KMS-11 (cell line): ENCODE results near the gene HHATL.

Experiments used
- H2AFZ ChIP-seq: fragments of 200-600 bp; sonication (generic); 2 replicates; pipeline ENCODE4 v1.6.1; 2016; ENCODE audit warnings: antibody characterized with exemption, mixed run types, low read depth
- H3K27ac ChIP-seq: fragments of 200-600 bp; sonication (generic); 2 replicates; pipeline ENCODE4 v1.6.1; 2016; ENCODE audit warnings: mild to moderate bottlenecking, mixed run types
- H3K27me3 ChIP-seq: fragments of 200-600 bp; sonication (generic); 2 replicates; pipeline ENCODE4 v1.6.1; 2017; ENCODE audit warnings: mild to moderate bottlenecking, low read depth, mixed run types, moderate library complexity; ENCODE audit not compliant: insufficient read depth
- H3K36me3 ChIP-seq: fragments of 200-600 bp; sonication (generic); 2 replicates; pipeline ENCODE4 v1.6.1; 2017; ENCODE audit warnings: mild to moderate bottlenecking, mixed run types; ENCODE audit not compliant: insufficient read depth
- H3K4me1 ChIP-seq: fragments of 200-600 bp; sonication (generic); 2 replicates; pipeline ENCODE4 v1.6.1; 2016; ENCODE audit warnings: mild to moderate bottlenecking, low read depth, mixed run types; ENCODE audit not compliant: poor library complexity, severe bottlenecking
- H3K4me2 ChIP-seq: fragments of 200-600 bp; sonication (generic); 2 replicates; pipeline ENCODE4 v1.7.0; 2016; ENCODE audit warnings: mild to moderate bottlenecking, mixed run types
- H3K4me3 ChIP-seq: fragments of 200-600 bp; sonication (generic); IDR thresholded peaks from 2 replicates; pipeline ENCODE4 v1.6.1; 2017; ENCODE audit warnings: low read depth, low read length, mixed read lengths; ENCODE audit not compliant: insufficient read depth
- H3K79me2 ChIP-seq: fragments of 200-600 bp; sonication (generic); 2 replicates; pipeline ENCODE4 v1.6.1; 2016; ENCODE audit warnings: low read depth, mixed run types; ENCODE audit not compliant: insufficient read depth
- H3K9ac ChIP-seq: fragments of 200-600 bp; sonication (generic); 2 replicates; pipeline ENCODE4 v1.6.1; 2016; ENCODE audit warnings: mild to moderate bottlenecking, mixed run types
- H4K20me1 ChIP-seq: fragments of 200-600 bp; sonication (generic); 2 replicates; pipeline ENCODE4 v1.6.1; 2016; ENCODE audit warnings: mild to moderate bottlenecking, mixed run types; ENCODE audit not compliant: insufficient read depth
- CTCF ChIP-seq: fragments of 200-600 bp; sonication (generic); conservative IDR thresholded peaks from 2 replicates; pipeline ENCODE4 v1.6.1; 2017; ENCODE audit warnings: low read depth, mild to moderate bottlenecking, antibody characterized with exemption, low read length, moderate library complexity, mixed read lengths

The HHATL gene

DNA sequence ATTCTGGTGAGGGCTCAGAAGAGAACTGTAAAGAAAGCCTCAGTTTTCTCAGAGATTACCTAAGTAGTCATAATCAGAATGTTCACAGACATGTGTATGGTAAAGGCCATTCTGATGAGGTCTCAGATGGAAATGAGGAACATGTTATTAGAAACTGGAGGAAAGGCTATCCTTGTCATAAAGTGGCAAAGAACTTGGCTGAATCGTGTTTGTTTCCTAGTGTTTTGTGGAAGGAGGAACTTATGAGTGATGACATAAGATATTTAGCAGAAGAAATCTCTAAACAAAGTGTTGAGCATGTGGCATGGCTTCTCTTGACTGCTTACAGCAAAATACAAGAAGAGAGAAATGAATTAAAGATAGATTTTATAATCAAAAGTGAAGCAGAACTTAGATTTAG, 30.1 kb downstream of the HHATL start:
- H2AFZ ChIP-seq: no peak overlapping the region
- H4K20me1 ChIP-seq: no peaks in the 10 kb centered on the region
- no peak overlapping the region for H3K9ac ChIP-seq
- no peaks in the 10 kb centered on the region for H3K79me2 ChIP-seq
- no peaks in the 10 kb centered on the region for H3K27me3 ChIP-seq
- no peak for TF ChIP-seq CTCF
- H3K36me3 ChIP-seq: no peaks in the 10 kb centered on the region
- H3K4me3 ChIP-seq: no peak overlapping the region
- peaks cover under 1% of the 10 kb centered on the region for H3K4me1 ChIP-seq
- no peak overlapping the region for H3K4me2 ChIP-seq
- H3K27ac ChIP-seq: no peak overlapping the region

GRCh38 chr3:42670670-42671069, 31.9 kb downstream of the HHATL start:
- no peaks in the 10 kb centered on the region for H3K4me1 ChIP-seq
- no peak overlapping the region for H3K9ac ChIP-seq
- no peak overlapping the region for H3K4me3 ChIP-seq
- H3K79me2 ChIP-seq: no peaks in the 10 kb centered on the region
- no peaks in the 10 kb centered on the region for H3K36me3 ChIP-seq
- H4K20me1 ChIP-seq: no peaks in the 10 kb centered on the region
- H2AFZ ChIP-seq: no peak overlapping the region
- no peak for TF ChIP-seq CTCF
- H3K27ac ChIP-seq: no peak overlapping the region
- H3K27me3 ChIP-seq: no peaks in the 10 kb centered on the region
- no peak overlapping the region for H3K4me2 ChIP-seq

GRCh38 chr3:42670051-42670576, 32.5 kb downstream of the HHATL start:
- no peak for TF ChIP-seq CTCF
- no peak overlapping the region for H3K4me2 ChIP-seq
- H3K9ac ChIP-seq: no peak overlapping the region
- H4K20me1 ChIP-seq: no peaks in the 10 kb centered on the region
- no peaks in the 10 kb centered on the region for H3K79me2 ChIP-seq
- no peaks in the 10 kb centered on the region for H3K36me3 ChIP-seq
- H3K4me1 ChIP-seq: no peaks in the 10 kb centered on the region
- H2AFZ ChIP-seq: no peak overlapping the region
- H3K27me3 ChIP-seq: no peaks in the 10 kb centered on the region
- no peak overlapping the region for H3K4me3 ChIP-seq
- H3K27ac ChIP-seq: no peak overlapping the region

DNA sequence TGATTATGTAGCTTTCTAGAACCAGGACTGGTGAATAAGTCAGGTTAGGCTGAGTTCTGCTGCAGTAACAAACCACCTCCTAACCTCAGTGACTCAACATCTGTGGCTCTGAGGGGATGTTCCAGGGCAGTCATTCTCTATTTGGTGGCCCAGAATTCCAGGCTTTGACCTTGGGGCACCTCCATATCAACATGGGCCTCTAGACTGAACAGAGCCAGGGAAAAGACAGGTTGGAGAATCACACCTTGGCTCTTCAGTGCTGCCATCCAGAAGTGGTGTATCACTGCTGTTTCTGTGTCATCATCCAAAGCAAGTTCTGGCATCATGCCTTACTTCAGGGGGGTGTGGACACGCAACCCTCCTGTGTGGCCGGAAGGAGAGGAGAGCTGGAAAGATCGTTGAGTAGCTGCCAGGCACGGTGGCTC, 33.8 kb downstream of the HHATL start:
- no peak overlapping the region for H3K9ac ChIP-seq
- H3K79me2 ChIP-seq: no peaks in the 10 kb centered on the region
- H2AFZ ChIP-seq: no peak overlapping the region
- H3K4me1 ChIP-seq: no peaks in the 10 kb centered on the region
- TF ChIP-seq CTCF: no peak
- no peaks in the 10 kb centered on the region for H3K36me3 ChIP-seq
- H3K4me3 ChIP-seq: no peak overlapping the region
- no peak overlapping the region for H3K27ac ChIP-seq
- no peaks in the 10 kb centered on the region for H3K27me3 ChIP-seq
- H3K4me2 ChIP-seq: no peak overlapping the region
- no peaks in the 10 kb centered on the region for H4K20me1 ChIP-seq

DNA sequence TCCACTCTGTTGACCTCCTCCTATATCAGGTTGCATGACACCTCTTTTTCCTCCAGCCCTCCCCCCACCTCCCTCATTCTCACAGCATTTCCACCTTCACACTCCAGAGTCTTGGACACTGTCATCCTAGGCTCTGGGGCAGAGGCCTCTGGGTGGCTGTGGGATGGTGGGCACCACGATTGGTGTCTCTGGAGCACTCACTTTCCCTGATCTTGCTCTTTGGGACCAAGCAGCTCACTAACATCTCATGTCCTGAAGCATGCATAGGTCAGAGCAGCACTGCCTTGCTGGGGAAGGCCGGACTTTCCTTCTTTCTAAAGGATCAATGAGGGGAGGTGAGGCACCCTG, 34.2 kb downstream of the HHATL start:
- TF ChIP-seq CTCF: no peak

More for the DNA sequence above, 34.2 kb downstream of the HHATL start:
- Histone ChIP-seq H3K36me3 (no peaks in the 10 kb centered on the region), H3K27ac (no peak overlapping the region), H3K9ac (no peak overlapping the region), H3K27me3 (no peaks in the 10 kb centered on the region), H4K20me1 (no peaks in the 10 kb centered on the region), H3K4me3 (no peak overlapping the region), H3K4me1 (no peaks in the 10 kb centered on the region), H3K79me2 (no peaks in the 10 kb centered on the region), H2AFZ (no peak overlapping the region), H3K4me2 (no peak overlapping the region)
